Hematopoietic multipotent progenitor cell treated with erythropoietin and hydrocortisone succinate and interleukin-3 and kit ligand, for 6 days (in vitro differentiated cells): ENCODE data around the gene COQ9.
"Not testable (repeated sequence)": the region's sequence is repeated elsewhere in the genome, so short reads cannot be mapped to it uniquely, and the experiment has no call there.

ENCODE experiments used
- DNase-seq: peaks from one replicate; pipeline ENCODE4 v3.0.0-alpha.2; 2015

COQ9 gene

DNA sequence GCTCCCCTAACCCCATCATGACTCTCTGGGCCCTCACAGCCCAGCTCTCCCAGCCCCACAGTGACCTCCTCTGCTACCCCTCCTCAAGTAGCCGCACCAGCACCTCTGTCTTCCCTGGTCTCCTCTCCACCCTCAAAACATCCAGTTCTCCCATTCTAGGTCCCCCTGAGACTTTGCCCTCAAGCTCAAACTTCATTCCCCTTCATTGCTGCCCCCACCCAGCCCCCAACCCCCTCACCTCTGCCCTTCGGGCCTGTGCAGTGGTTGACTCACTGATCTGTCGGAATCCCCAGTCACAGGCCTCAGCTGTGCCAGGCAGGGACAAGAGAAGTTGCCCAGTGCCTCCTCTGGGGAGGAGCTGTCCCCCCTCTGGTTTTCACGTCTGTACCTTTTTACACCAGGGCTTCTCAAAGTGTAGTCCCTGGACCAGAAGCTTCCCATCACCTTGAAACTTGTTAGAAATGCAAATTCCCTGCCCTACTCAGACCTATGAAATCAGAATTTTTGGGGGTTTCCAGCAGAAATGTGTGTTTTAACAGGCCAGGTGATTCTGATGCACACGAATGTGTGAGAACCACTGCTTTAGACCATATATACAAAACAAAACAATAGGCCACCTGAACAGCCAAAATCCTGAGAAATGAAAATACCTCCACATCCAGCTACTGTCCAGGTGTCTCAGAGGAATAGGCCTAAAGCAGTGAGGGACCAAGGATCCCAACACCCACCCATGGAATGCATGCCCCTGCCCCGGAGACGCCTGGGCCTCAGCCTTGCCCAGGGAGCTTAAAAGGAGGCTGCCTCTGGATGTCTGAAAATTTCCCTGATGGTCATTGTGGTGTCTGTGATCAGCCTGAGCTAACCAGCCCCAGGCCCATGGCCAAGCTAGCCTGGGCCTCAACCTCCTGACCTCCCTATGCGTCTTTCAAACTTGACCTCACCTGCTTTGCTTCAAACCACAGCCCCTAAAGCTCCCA lies 39.9 kb downstream of the COQ9 start:
- no peak for DNase-seq

GRCh38 chr16:57489229-57489628 lies 42.0 kb downstream of the COQ9 start:
- no peak for DNase-seq

GRCh38 chr16:57493767-57494166 lies 46.5 kb downstream of the COQ9 start:
- DNase-seq: no peak

DNA sequence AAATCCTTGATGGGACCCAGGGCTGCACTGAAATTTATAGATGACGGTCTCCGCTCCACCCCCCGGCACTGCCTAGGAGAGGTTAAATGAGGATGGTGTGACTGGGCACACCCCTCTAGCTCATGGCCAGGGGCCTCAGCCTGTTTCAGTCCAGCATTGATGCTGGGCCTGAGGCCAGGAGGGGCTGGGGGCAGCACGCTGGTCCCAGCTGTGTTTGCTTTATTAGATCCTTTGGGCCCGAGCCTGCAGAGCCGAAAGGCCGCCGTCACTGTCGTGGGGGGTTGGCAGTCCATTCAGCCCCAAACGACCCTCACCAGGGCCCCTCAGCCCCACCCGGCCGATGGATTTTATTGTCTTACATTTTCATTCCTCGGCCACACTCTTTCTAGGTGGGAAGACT lies 49.8 kb downstream of the COQ9 start:
- DNase-seq: no peak

DNA sequence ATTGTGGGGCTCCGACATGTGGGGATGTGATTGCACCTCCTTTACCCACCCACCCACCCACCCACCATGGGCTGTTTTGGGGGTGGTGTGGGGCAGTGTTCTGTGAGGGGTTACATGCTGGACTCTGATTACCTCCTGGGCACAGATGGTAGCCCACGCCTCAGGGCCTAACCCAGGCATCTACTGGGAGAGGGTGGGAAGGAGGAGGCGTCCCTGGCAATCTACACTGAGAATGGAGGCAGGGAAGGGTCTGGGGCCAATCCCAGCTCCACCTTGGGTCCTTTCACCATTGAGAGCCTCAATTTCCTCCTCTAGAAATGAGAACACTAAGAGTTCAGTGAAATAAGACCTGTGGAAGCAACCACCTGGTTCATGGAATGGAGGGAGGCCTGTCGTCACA lies 50.8 kb downstream of the COQ9 start:
- no peak for DNase-seq

GRCh38 chr16:57499941-57500340 lies 52.7 kb downstream of the COQ9 start:
- not testable (repeated sequence) for DNase-seq

DNA sequence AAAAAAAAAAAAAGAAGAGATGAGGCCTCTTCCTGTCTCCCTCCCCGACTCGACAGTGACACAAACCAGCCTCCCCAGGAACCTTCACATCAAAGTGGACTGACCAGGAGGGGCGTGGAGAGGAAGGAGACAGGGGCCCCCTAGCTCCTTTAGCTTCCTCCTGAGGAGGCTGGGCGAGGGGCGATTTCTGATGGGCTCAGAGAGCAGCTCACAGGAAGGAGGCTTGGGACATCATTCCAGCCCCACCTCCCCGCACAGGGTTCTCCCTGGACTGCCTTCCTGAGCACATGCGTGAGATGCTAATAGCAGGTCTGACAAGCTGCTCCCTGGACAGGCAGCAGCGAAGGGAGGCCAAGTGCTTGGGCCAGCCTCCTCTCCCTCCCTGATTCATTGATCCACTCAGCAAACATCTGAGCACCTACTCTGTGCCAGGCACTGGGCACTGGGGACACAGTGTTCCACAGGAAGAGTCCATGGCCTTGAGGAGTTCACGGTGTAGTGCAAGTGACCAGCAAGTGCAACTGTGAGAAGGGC lies 53.4 kb downstream of the COQ9 start:
- DNase-seq: no peak

DNA sequence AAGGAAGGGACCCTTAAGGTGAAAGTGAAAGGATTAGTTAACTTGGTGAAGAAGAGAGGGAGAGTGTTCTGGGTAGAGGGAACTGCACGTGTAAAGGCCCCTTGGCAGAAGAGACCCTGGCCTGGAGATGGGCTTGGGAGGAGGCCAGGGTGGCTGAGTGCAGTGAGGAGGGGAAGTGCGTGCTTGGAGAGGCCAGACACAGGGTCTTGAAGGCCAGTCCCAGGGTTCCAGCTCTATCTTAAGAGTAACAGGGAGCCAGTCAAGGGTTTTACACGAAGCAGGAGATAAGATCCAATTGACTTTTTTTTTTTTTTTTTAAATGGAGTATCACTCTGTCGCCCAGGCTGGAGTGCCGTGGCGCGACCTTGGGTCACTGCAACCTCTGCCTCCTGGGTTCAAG lies 54.2 kb downstream of the COQ9 start:
- no peak for DNase-seq

- DNase-seq: no peak
Observed at GRCh38 chr16:57502048-57502775, 54.9 kb downstream of the COQ9 start.

DNA sequence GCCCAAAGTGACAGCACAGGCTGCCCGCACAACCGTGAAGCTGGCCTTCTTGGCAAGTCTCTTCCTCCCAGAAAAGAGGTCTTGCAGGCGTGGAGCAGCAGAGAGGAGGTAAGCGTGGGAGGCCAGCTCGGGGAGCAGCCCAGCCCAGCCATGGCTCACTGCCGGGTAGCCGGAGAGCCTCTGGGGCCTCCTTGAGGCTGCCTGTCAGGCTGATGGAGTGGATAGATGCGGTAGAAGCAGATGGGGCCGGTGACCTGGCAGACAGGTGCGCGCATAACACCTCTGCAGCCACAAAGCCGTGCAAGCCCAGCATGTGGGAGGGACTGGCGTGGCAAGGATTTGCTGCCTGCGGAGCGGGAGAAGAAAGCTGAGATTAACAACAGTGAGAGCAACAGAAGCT lies 56.1 kb downstream of the COQ9 start:
- no peak for DNase-seq

DNA sequence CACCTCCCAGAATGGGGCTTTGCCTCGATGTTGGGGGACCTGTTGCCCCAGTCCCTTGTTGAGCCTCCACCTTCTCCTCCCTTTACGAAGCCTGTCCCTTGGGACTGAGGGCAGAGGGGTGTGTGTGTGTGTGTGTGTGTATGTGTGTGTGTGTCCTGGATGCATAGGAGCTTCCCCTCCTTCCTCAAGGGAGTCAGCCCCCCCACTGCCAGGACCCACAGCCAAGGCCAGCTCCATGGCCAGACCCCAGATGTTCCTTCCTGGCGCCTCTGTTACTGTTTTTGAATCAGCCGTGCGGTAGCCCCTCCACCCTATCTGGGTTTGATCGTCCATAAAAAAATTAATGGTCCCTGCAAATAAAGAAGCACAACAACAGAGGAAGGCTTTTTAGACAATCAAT lies 56.7 kb downstream of the COQ9 start:
- no peak for DNase-seq

DNA sequence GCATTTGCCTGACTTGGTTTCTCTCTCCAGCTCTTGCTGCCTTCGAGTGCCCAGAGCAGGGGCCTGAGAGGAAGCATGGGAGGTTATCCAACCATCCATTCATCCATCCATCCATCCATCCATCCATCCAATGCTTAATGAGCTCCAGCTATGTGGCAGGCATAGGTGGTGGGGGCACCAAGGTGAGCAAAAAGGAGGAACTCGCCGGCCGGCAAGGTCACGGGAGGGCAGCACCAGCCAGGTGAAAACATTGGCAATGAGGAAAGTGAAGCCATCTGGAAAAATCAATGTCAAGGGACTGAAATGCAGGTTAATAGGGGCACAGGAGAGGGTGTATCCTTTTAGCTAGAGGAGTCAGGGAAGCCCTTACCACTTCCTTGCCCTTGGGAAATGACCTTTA lies 57.2 kb downstream of the COQ9 start:
- no peak for DNase-seq

GRCh38 chr16:57505169-57505568 lies 57.9 kb downstream of the COQ9 start:
- no peak for DNase-seq

GRCh38 chr16:57507136-57508034 lies 60.1 kb downstream of the COQ9 start:
- no peak for DNase-seq

DNA sequence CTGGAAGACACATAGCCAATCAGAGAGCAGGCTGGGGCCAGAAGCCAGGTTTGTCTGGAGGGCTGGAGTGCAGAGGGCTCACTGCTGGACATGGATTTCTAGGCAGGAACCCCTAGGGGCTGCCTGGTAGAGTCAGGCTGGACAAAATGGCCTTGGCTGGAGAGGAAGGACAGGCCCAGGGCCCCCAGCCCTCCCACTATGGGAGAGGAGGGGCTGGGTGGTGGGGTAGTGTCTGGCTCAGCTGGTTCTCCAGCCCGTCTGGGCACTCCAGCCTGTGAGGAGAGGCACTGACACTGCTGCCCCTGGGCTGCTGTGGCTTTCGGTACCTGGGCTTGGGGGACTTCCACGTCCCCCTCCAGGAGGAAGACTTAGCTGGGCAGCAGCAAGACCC lies 60.8 kb downstream of the COQ9 start:
- no peak for DNase-seq

DNA sequence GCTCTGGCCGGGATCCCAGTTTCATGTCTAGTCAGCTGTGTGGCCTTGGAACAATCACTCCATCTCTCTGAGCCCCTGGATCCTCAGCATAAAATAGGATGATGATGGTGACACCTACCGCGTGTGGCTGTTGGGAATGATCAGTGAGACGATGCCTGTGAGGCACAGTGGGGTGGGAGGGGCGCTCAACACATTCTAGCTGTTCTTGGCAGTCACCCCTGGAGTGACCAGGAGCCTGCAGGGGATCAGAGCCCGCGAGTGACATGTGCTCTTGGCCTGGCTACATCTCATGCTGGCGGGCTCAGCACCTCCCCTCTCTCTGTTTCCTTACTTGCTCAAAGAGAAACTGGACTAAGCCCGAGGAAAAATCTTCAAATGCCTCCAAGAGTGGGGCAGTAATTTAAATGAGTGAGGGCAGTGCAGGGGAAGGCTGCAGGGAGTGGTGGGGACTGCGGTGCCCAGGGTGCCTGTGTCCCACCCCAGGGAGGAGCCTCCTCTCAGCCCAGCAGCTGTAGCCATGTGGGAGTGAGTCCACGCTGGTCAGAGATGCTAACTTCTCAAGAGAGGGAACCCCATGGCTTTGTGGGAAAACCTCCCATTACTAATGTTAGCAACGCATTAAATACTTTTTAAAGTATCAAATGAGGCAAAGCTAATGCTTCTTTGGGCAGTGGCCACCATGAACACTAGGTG lies 62.1 kb downstream of the COQ9 start:
- DNase-seq: no peak

DNA sequence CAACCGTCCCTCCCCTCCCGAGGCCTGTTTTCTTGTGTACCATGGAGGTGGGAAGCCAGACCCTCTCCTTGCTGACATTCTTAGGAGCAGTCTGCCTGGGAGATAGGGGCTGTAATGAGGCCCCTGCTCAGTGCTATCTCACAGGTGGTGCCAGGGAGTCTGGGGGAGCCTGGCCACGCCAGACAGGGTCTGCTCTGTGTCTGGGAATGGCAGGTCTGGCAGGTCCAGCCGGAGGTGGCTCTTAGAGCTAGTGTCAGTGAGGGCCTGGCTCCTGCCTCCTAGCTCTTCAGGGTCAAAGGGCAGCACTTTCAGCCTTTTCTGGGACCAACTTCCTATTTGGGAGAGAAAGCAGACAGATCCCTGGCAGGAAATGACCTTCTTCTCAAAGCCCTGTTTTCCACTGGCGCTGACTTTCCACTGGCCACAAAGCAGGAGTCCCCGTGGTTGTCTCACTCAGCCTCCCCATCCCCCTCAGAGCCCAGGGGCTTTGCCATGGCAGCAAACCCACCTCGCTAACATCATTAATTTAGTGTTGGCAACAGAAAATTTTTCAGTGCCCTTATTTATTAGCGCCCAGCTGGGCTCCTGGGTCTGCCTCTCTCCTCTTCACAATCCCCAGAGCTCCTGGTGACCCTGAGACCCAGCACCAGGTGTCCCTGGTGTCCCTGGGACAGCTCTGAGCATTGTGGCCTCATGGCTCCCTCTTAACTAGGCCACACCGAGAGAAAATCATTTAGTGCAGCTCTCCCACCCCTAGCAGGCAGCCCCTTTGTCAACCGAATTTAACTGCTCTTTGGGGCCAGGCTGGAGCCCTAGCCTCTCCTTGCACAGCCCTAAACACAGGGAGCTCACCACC lies 63.0 kb downstream of the COQ9 start:
- no peak for DNase-seq
